Hypothalamus (tissue), 51 donors: ENCODE measurements around the gene SPRN.
"Not testable (repeated sequence)": the region's sequence is repeated elsewhere in the genome, so short reads cannot be mapped to it uniquely, and the experiment has no call there.

ENCODE experiments used
- DNase-seq, 51 donors: peaks; one replicate each; lab custom pipeline; 2025; lab: John Stamatoyannopoulos, UW

SPRN gene

GRCh38 chr10:133441356-133441755 lies 16.9 kb upstream of the SPRN start:
- DNase-seq, result not testable (repeated sequence)

GRCh38 chr10:133440633-133441285 lies 16.3 kb upstream of the SPRN start:
- DNase-seq, result no peak

- no peak for DNase-seq
Measured at GRCh38 chr10:133439517-133440461, 15.4 kb upstream of the SPRN start.

GRCh38 chr10:133438711-133439273 lies 14.4 kb upstream of the SPRN start:
- no peak for DNase-seq

- not testable (repeated sequence) for DNase-seq
Measured at GRCh38 chr10:133432789-133433188, 8.4 kb upstream of the SPRN start.

- not testable (repeated sequence) for DNase-seq
Measured at GRCh38 chr10:133431888-133432613, 7.6 kb upstream of the SPRN start.

GRCh38 chr10:133429571-133429970 lies 5.1 kb upstream of the SPRN start:
- not testable (repeated sequence) for DNase-seq

GRCh38 chr10:133424102-133424501 lies 323 bp downstream of the SPRN start:
- not testable (repeated sequence) for DNase-seq

- peak in 3 of 51 donors; percentile 9 to 24 (median 21) for DNase-seq
Measured at GRCh38 chr10:133422807-133423771, 1.3 kb downstream of the SPRN start.

- no peak for DNase-seq
Measured at GRCh38 chr10:133422223-133422806, 2.1 kb downstream of the SPRN start.

- no peak for DNase-seq
Measured at GRCh38 chr10:133421336-133422222, 2.8 kb downstream of the SPRN start.

- no peak for DNase-seq
Measured at GRCh38 chr10:133420579-133420978, 3.8 kb downstream of the SPRN start.

GRCh38 chr10:133420028-133420427 lies 4.4 kb downstream of the SPRN start:
- DNase-seq, result no peak

- DNase-seq, result no peak
Measured at GRCh38 chr10:133419211-133419950, 5.0 kb downstream of the SPRN start.

GRCh38 chr10:133418289-133418993 lies 6.0 kb downstream of the SPRN start:
- no peak for DNase-seq

GRCh38 chr10:133415752-133416151 lies 8.7 kb downstream of the SPRN start:
- DNase-seq, result no peak

- DNase-seq, result not testable (repeated sequence)
Measured at GRCh38 chr10:133414401-133414800, 10.0 kb downstream of the SPRN start.
